Measurements from ENCODE around the gene SLPI.

SLPI gene

DNA sequence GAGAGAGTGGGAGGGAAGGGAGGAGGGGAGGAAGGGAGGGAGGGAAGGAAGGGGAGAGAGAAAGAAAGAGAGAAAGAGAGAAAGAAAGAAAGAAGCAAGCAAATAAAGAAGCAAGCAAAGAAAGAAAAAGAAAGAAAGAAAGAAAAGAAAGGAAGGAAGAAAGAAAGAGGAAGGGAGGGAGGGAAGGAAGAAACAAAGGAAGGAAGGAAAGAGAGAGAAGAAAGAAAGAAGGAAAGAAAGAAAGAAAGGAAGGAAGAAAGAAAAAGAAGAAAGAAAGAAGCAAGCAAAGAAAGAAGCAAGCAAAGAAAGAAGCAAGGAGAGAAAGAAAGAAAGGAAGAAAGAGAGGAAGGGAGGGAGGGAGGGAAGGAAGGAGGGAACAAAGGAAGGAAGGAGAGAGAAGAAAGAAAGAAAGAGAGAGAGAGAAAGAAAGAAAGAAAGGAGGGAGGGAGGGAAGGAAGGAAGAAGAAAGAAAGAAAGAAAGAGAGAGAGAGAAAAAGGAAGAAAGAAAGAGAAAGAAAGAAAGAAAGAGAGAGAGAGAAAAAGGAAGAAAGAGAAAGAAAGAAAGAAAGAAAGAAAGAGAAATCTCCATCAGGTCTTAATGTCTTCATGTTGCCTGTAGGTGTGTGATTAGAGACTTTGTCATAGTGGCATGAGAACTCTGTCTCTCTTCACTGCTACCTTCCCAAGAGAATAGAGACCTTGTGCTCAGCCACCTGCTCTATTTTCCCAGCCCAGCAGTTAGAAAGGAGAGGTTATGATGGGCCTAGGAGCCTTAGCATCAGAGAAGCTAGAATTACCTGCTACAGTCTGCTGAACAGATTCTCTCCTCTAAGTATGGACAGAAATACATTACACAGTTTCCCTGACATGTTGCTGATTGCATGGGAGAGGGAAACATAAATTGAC is 42.5 kb downstream of the SLPI start:
- DNase-seq = no peak

DNA sequence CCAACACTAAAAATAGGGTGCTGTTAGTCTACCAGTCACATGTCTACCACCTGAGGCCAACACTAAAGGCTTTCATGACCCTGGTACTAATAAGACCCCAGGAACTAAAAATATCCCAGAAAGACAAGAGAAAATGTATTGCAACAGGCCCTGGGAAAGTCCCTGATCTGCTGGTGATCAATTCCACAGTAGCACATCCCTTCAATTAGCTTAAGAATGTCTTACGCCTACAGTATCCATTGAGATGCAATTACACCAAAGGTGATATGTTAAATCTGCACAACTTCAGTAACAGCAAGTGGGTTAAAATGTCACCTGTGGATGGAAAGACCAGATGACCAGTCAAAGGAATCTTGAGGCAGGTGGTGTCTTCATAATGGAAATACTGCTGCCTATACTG is 44.4 kb downstream of the SLPI start:
- no peak for DNase-seq

DNA sequence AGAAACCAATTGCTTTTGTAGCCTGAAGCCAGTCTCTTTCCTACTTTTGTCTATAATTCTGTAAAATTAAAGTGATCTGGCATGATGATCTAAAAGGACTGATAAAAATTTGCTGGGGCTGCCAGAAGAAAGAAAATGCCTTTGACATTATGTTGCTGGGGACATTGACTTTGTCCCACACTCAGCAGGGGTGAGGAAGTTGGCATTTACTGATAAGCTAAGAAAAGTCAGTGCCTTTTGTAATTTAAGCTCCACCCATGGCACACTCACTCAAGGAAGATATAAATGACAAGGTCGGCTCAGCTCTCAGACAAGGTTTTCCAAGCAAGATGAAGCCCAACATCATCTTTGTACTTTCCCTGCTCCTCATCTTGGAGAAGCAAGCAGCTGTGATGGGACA is 47.6 kb downstream of the SLPI start, which contains the start of gene SEMG1:
SEMG1 (plus strand) TSS at position 309 of the 400 bp plus-strand sequence; CDS start at position 330, 21 bp downstream.
- no peak for DNase-seq
